HG02642 (cell line): Measurements from ENCODE around the gene UPF1.

ENCODE experiments used
- ATAC-seq: cut with Tn5 transposase; IDR thresholded peaks from one replicate; pipeline ENCODE4 v1.9.1; 2021; ENCODE audit warnings: mild to moderate bottlenecking; ENCODE audit not compliant: unreplicated experiment, poor library complexity

Gene UPF1

DNA sequence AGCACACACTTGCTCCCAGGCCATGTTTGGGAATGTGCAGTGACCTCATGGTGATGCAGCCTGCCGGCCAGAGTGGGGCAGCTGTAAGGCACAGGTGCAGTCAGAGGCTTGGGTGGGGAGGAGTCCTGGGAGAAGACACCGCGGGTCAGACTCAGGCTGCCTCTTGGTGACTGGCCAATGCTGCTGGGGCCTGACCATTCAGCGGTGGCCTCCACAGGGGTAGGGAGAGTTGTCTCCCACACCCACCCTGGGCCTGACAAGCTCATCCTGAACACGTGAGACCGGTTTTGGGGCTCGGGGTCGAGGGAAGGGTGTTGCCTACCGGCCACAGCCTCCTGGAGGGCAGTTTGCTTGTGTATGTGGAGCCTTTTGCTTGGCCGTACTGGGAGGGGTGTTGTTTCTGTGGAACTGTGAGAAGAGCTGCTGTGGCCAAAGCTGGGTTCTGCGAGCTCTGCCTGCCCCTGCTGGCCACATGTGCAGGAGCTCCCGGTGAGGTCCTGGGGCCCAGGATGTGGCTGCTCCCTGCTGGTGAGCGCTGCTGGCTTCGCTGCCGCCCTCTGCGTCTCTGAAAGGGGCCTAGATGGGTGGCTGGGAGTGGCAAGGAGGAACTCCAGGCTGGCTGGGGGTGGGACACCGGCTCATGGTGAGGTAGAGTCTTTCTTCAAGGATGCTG is 22.1 kb downstream of the UPF1 start:
- no peak for ATAC-seq

GRCh38 chr19:18854982-18855381 is 23.2 kb downstream of the UPF1 start:
- ATAC-seq: no peak

DNA sequence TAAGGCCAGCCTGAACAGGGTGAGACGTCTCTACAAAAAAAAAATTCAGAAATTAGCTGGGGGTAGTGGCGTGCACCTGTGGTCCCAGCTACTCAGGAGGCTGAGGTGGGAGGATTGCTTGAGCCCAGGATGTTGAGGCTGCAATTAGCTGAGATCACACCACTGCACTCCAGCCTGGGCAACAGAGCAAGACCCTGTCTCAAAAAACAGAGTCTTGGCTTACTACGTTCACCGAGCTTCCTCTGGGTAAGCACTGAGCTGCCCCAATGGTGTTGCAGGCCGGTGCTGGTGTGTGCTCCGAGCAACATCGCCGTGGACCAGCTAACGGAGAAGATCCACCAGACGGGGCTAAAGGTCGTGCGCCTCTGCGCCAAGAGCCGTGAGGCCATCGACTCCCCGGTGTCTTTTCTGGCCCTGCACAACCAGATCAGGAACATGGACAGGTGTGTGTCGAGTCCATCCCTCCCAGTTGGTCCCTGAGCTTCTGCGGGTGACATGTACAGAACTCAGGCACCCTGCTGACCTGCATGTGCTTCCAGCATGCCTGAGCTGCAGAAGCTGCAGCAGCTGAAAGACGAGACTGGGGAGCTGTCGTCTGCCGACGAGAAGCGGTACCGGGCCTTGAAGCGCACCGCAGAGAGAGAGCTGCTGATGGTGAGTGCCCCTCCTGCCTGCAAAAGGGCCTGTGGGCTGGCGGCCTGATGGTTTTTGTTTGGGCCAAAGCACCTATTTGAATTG is 24.1 kb downstream of the UPF1 start:
- no peak for ATAC-seq

DNA sequence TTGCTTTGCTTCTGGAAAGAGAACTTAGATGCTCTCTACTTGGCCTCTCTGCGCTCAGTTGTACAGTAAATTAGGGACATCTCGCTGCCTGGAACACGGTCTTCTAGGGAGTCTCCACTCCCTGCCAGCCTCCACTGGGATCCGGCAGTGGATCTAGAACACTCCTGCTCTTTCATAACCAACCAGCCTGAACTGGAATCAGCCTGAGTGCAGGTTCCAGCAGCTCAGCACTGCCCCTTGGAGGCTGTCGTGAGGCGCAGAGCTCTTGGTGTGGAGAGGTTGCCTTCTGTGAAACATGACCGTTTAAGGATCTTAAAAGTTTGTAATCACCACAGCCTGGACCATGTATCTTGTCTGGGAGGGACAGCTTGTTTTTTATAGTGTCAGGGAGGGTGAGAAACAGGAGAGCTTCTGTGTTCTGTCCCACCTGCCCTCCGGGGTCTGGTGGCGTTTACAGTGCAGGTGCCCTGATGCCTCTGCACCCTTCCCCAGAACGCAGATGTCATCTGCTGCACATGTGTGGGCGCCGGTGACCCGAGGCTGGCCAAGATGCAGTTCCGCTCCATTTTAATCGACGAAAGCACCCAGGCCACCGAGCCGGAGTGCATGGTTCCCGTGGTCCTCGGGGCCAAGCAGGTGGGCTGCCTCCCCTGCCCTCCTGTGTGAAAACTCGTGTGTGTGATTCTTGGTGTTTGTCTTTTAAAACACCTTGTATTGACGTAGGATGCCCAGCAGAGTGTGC is 24.8 kb downstream of the UPF1 start:
- no peak for ATAC-seq

DNA sequence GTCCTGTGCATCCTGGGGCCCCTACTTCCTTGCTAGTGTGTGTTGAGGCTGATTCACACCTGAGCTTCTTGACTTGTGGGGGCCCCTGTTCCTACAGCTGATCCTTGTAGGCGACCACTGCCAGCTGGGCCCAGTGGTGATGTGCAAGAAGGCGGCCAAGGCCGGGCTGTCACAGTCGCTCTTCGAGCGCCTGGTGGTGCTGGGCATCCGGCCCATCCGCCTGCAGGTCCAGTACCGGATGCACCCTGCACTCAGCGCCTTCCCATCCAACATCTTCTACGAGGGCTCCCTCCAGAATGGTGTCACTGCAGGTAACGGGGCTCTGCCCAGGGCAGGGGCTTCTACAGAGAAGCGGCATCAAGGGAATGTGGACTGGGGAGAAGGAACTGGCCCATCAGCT is 25.5 kb downstream of the UPF1 start:
- no peak for ATAC-seq

GRCh38 chr19:18858906-18859646 is 27.3 kb downstream of the UPF1 start:
- no peak for ATAC-seq

DNA sequence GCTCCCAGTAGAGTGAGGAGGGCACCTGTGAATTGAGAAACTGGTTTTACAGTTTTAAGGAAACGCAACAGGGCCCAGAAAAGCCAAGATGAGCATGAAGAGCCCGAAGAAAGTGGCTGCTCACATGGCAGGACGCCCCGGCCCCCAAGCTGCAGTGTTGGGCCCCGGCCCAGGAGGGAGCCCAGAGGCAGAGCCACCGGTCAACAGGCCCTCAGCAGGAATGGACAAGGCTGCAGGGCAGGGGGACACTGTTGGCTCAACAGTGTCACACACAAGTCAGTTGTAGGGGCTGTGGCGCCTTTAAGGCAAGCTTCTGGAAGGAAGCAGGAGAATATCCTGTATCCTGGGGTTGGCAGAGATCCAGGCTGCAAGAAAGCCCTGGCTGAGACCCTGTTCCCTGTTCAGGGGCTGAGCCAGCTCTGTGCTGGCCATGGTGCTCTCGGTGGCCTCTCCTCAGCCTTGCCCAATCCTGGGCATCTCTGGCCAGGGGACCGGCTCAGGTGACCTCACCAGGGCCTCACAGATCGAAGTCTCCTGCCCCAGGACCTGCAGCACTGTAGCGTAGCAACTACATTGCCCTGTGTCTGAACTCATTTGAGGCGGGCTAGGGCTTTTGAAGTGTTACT is 28.0 kb downstream of the UPF1 start:
- ATAC-seq: no peak

DNA sequence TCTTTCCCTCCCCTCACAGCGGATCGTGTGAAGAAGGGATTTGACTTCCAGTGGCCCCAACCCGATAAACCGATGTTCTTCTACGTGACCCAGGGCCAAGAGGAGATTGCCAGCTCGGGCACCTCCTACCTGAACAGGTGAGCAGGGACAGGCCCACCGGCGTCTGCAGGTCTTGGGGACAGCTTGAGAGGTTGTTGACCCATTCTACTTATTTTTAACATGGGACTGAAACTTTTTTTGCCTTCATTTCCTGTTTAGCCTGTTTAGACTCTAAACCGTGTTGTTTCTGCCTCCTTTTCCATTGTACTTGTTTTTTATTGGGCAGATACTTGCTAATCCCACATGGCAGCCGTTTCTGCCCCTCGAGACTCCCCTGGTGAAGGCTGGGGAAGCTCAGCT is 28.5 kb downstream of the UPF1 start:
- no peak for ATAC-seq

- no peak for ATAC-seq
These were observed 29.0 kb downstream of the UPF1 start for GRCh38 chr19:18860725-18861124.

DNA sequence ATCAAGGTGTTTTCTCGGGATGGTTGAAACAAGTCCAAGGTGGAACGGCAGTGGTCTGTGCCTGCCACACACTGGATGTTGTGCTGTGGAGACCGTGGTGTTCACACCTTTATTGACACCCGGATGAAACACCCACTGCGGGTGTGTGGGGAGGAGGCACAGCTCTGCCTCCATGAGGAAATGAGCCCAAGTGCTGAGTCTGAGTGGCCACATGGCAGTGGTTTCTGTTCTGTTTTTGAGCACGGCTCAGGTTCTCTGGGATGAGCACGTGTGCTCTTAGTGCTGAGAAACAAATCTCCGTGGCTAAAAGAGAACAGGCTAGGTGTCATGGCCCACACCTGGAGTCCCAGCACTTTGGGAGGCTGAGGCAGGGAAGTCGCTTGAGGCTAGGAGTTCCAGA is 29.5 kb downstream of the UPF1 start:
- no peak for ATAC-seq

DNA sequence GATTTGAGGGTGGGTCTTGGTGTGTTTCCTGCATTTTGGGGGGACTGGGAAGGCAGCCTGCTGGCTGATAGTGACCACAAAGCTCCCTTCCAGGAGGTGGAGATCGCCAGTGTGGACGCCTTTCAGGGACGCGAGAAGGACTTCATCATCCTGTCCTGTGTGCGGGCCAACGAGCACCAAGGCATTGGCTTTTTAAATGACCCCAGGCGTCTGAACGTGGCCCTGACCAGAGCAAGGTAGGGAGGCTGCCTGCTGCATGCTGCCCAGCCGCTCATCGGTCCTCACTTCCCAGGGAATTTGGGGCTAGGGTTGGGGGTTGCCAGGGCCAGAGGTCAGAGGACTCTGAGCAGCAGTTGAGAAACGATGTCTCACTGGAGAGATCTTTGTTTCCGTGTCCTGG is 30.2 kb downstream of the UPF1 start:
- ATAC-seq: no peak

- no peak for ATAC-seq
These were observed 31.4 kb downstream of the UPF1 start for GRCh38 chr19:18862976-18863842.

DNA sequence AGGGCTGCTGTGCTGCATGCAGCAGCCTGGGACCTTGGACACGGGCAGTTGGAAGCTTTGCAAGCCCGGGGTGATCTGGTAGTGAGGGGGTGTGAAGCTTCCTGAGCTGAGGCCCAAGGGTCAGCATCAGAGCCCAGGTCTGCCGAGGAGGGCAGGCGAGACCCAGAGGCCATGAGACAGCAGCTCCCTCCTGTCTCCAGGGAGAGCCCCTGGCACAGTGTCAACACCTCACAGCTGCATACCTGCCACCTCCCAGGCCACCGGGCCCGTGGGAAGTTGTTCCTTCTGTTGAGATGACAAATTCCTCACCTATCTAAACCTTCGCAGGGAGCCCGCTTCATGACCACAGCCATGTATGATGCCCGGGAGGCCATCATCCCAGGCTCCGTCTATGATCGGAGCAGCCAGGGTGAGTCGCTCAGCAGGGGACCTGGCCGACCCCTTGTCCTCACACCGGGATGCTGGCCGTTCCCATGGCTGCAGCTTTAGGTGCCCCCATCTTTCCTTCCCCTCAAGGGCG is 32.1 kb downstream of the UPF1 start:
- no peak for ATAC-seq

GRCh38 chr19:18865106-18865972 is 33.6 kb downstream of the UPF1 start:
- ATAC-seq: no peak

DNA sequence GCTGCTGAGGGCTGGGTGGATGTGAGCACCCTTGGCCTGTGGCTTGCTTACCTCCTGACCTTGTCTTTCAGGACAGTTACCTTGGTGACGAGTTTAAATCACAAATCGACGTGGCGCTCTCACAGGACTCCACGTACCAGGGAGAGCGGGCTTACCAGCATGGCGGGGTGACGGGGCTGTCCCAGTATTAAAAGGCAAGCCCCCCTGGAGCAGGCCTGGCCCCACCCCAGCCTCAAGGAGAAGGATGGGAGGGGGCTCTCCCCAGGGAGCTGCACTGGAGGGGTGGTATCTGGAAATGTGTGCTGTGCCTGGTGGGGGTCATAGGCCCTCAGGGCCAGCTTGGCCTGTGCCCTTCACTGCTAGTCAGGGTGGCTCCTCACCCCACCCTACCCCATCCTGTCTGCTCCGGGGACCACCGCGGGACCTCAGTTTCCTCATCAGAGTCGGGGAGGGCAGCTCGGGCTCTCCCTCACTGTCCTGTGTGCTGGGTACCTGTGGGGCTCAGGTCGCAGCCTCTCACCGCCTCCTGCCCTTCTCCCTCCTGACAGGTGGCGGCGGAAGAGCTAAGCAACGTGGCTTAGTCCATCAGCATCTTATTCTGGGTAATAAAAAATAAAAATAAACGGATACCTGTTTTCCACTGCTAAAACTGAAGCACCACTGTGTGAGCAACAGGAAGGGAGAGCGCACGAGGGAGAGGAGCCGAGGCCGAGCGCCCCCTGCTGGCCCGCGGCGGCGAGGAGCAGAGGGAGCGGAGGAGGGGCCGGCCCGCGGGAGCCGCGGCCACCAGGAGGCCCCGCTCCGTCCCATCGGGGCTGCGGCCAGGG is 34.4 kb downstream of the UPF1 start:
- ATAC-seq: no peak

DNA sequence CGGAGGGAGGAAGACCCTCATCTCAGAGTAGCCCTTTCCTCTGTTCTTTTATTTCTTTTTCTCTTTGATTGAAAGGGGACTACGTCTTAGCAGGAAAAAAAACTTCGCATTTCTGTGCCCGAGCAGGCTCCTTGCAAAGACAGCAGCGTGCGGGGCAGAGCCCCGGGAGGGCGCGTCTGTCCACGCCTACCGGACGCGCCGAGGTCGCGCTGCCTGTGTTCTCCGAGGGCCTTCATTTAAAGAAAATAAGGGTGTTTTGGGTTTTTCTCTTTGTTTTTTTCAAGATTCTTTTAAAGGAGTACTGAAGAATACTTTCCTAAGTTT is 35.0 kb downstream of the UPF1 start:
- no peak for ATAC-seq

DNA sequence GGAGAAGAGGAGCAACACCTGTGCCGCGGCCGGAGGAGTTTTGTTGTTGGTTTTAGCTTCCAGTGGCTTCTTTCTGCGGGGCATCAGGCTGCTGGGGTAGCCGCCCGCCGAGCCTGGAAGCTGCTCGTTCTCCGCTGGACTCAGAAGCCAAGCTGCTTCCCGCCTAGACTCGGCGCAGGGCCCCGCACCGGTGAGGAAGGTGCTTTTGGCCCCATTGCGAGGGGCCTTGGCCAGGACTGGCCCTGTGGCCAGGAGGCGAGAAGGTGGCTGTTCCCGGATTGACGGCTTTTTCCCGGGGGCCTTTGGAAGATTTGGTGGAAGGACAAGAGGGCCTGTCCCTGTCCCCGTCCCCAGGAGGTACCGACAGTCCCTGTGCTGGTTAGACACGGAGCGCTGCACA is 35.4 kb downstream of the UPF1 start:
- no peak for ATAC-seq

GRCh38 chr19:18867751-18868150 is 36.0 kb downstream of the UPF1 start:
- no peak for ATAC-seq
